GM19351 (cell line): ENCODE measurements around the gene ACSS2.
A peak's percentile ranks its signal among the peaks of the same experiment; 100 is the strongest.

Source experiments
- ATAC-seq: cut with Tn5 transposase; IDR thresholded peaks from one replicate; pipeline ENCODE4 v1.9.1; 2021; ENCODE audit warnings: mild to moderate bottlenecking, moderate library complexity; ENCODE audit not compliant: unreplicated experiment

ACSS2 gene

GRCh38 chr20:34876406-34877282 lies at the start of gene ACSS2:
TSS of gene ACSS2 (plus strand) at chr20:34876612. CDS start at chr20:34876646, 34 bp downstream.
- peak; percentile 36 for ATAC-seq

- ATAC-seq: no peak
Observed at GRCh38 chr20:34829191-34829590, 47.2 kb upstream of the ACSS2 start.

DNA sequence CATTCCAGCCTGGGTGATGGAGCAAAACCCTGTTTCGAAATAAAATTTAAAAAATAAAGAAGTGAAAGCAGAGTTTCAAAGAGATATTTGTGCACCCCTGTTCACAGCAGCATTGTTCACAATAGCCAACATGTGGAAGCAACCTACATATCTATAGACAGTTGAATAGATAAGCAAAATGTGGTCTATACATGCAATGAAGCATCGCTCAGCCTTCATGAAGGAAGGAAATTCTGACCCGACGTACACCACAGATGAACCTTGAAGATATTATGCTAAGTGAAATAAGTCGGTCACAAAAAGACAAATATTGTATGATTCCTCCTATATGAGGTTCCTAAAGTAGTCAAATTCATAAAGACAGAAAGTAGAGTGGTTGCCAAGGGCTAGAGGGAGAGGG lies 44.5 kb upstream of the ACSS2 start:
- no peak for ATAC-seq

DNA sequence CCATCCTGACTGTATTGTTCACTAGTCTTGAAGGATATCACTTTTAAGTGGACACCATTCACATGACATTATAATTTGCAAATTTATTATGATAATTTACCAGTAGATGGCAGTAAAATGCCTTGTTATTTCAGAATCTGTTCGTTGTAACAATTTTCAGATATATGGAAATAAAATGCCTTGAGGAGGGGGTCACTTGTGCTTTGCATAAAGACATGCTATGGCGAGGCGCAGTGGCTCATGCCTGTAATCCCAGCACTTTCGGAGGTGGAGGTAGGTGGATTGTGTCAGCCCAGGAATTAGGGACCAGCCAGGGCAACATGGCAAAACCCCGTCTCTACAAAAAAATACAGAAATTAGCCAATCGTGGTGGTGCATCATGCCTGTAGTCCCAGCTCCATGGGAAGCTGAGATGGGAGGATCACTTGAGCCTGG lies 41.9 kb upstream of the ACSS2 start:
- ATAC-seq: no peak

- no peak for ATAC-seq
Observed at GRCh38 chr20:34842143-34842542, 34.3 kb upstream of the ACSS2 start.

DNA sequence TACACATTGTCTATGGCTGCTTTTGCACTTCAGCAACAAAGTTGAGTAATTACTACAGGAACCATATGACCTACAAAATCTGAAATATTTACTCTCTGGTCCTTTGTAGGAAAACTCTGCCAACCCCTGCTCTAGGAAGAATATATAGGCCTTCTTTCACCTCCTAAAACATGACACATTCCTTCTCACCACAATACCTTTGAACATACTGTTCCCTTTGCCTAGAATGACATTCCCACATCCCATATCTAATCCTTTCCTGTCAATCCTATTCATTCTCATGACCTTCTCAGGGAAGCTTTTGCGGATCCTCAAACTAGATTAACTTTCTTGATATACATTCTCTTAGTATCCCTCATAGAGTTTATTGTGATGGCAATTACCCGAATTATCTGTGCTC lies 33.0 kb upstream of the ACSS2 start:
- ATAC-seq: no peak

GRCh38 chr20:34848597-34848996 lies 27.8 kb upstream of the ACSS2 start:
- ATAC-seq: no peak

DNA sequence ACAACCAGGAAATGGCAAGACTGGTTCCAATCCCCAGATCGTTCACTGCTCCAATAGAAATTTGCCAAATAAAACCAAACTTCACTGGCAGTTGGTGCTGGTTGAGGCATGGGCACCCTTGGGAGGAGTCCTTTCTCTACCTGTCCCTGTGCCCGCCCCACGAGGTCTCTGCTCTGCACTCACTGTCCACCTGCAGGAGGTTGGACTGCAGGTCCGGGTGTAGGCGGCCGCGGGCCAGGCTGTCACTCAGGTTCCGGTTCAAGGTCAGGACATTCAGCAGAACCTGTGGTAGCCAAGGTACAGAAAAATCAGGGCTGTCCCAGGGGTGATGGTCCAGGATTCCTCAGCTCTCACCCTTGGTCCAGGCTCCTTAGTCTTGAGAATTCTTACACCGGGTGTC lies 26.6 kb upstream of the ACSS2 start:
- no peak for ATAC-seq

DNA sequence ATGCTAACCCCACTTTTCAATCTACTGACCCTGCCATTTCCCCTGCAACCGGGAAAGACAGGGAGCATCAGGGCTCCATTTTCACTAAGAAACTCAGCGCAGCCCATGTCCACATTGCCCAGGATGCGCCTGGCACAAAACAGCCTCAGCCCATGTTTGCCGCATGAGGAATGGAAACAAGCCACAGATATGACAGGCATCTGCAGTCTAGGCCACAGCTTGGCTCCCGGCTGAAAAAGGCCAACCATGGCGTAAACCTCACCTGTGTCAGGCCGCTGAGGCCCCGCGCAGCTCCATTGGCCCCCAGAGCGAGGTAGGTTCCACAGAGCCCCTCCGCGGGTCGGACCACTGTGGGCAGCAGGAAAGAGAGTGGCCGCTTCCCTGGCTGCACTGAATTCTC lies 25.4 kb upstream of the ACSS2 start:
- no peak for ATAC-seq

DNA sequence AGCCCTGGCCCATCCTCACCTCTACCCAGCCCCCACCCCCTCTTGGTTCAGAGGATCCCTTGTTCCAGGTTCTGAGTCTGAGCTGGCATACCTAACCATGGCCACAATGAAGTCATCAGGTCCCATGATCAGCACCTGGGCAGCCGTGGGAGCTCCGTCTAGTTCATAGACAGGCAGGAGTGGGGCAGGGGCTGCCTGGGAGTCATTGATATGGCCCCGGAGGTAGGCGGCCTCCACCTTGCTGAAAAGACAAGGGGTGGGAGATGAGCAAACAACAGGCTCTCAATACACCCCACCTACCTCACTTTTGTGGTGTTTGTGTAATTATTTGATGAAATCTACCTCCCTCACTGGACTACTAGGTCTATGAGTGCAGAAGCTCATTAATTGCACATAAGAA lies 24.1 kb upstream of the ACSS2 start:
- no peak for ATAC-seq

DNA sequence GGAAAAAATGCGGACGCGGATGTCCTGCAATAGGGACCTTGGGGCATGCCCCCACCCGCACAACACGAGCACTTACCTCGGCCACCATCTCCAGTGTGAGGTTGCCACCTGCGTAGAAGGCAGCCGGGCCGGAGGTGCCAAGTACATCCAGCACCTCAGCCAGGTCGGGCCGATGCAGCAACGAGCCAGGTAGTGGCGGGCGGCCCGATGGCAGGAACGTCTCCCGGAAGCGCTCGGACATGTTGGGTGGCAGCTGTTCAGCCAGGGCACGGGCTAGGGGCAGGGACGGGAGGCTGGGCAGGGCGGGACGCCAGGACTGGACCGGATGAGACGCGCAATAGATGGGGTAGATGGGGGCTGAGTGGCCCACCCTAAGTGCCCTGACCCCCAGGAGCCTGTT lies 17.0 kb upstream of the ACSS2 start:
- ATAC-seq: no peak

DNA sequence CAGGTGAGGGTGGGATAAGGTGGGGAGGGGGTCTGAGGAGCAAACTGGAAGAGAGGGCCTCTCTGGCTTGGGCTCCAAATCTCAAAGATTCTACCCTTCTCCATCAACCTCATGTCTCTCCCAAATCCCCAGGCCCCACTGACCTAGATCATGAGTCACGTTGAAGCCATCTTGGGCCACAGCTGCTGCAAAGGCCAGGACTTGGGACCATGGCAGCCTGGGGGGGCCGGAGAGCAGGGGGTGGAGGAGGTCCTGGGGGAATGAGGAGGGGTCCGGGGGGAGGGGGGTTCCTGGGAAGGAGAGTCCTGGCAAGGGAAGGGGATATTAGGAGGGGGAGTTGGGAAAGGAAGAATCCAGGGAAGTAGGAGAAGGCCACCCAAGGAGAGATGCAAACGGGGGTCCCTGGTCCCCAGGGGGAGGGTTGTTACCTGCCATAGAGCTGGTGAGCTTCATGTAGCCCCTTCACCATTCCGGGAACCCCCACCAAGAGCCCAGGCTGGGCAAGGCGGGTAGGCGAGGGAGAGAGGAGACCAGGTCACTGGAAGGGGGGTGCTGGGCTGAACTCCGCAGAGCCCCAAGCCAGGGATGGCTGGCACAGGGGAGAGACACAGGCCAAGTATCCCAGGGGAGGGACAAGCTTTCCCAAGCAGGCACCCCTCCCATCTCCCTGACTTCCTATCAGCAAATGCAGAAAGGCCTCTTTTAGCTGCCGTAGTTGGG lies 16.4 kb upstream of the ACSS2 start:
- no peak for ATAC-seq

- no peak for ATAC-seq
Observed at GRCh38 chr20:34861386-34862084, 14.9 kb upstream of the ACSS2 start.

DNA sequence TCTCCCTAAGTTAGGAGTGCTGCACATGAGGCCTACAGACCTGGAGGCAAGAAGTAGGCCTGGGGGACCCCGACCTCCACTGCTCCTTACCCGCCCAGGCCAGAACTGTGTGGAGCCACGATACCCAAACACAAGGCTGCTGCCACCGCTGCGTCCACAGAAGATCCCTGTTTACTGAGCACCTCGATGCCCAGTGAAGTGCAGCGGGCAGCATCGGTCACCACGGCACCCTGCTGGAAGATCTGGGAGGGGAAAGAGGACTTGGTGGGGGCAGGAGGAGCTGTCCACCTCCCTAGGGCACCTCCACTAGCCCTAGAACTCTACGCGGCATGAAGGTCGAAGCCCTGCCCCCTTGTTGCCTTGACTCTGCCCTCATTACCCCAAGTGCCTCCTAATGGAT lies 13.7 kb upstream of the ACSS2 start:
- no peak for ATAC-seq

DNA sequence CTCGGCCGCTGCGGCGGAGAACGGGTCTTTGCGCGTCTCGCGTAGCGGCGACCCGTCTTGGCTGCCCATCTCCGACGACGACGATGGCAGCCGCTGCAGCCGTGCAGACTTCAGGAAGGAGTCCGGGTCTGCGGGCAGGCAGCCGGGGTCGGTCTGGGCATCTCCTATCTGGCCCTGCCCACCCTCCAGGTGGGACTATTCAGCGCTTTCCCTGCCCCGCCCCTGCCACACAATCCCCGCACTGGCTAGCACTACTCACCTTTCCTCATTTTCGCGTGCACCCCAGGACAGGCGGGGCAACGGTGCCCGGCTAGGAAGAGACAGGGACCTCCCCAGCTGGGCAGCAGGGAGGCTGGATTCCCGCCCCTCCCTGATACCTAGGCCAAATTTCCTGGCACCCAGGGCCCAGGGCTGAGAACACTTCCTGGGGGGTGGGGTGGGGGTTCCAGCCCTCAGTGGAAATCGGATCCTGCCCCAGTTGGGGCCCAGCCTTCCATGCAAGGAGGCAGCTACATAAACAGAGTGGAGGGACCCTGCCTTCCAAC lies 12.9 kb upstream of the ACSS2 start:
- no peak for ATAC-seq

GRCh38 chr20:34864216-34864615 lies 12.2 kb upstream of the ACSS2 start:
- no peak for ATAC-seq

- no peak for ATAC-seq
Observed at GRCh38 chr20:34871320-34871926, 5.0 kb upstream of the ACSS2 start.

DNA sequence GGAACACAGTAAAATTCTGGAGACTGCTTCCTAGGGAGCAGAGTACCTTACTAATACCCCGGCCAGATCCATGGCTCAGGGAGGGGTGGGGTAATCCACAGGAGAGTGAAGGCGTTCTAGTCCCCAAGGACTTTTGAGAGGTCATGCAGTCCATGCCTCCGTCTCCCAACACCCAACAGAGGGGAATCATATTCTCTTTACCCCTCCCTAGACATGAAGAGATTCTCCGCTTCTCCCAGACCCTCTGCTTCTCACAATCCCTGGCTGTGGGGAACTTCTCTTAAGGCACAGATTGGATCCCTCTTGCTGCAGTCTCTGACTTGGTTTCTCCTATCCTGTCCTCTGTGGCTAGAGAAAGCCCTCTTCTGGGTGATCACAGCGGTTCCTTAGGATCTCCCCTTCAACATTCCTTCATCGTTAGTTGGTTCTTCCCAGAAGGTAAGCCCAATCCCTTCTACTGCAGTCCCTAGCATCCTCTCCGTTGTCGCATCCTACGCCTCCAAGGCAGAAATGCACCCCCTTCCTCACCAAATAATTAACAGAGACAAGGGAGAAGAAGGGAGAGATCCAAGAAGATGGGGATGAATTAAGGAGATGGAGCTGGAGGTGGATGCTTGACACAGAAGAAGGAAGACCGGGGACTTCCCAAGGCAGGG lies 4.3 kb upstream of the ACSS2 start:
- ATAC-seq: no peak

DNA sequence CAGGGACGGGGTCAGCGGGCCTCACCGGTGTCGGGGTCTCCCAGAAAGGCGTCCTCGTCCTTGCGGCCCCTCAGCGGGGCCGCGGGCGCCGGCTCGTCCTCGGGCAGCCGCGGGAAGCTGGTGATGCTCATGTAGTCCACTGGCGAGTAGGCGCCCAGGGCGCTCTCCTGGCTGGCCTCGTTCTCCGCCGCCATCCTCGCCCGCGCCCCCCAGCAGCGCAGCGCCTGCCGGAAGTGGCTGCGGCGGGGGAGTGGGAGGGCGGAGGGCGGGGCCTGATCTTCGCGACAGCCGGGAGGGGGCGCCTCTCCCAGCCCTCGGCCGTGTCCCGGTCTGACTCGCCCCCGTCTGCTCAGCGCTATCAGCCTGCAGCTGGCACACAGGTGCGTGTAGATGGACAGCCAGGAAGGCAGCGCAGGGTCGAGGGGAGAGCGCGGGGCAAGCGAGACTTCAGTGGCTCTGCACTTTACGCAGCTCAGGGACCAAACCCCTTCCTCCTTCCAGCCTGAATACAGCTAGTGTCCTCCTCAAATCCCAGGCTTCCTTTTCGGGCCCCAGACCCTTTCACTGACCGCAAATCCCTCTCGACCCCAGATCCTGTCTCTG lies 3.7 kb upstream of the ACSS2 start, which contains the start of gene GGT7:
Gene GGT7 (minus strand): TSS at position 235 of the 603 bp plus-strand sequence. CDS start 41 bp downstream, at position 194.
- peak; percentile 49 for ATAC-seq

DNA sequence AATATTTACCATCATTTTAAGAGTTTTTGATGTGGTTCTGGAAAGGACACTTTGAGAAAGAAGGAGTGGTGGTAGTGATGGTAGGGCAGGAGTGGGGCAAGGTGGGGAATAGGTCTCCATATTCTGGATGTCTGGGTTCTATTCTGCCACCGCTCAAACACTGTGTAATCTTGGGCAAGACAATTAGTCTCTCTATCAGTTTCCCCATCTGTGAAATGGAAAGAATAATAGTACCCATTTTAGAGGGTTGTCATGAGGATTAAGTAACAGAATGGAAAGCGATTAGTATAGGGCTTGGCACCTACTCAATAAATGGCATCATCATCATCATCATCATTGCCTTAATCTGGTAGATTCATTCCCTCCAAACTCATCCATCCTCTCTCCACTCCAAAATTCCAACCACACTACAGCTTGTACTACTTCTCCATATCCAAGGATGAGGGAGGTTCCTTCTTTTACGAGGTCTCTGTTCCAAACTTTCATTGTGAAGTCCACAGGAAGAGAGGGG lies 2.8 kb upstream of the ACSS2 start:
- ATAC-seq: no peak
